GM12892 (cell line): ENCODE data around the gene LLGL2.

Experiments
- POLR2A ChIP-seq: IDR thresholded peaks from 2 replicates; pipeline ENCODE4 v1.6.1; 2011; ENCODE audit warnings: low read depth, low read length, control low read depth
- POLR2AphosphoS5 ChIP-seq: IDR thresholded peaks from 2 replicates; pipeline ENCODE4 v1.6.1; 2011; ENCODE audit warnings: low read depth, low read length, control low read depth
- TAF1 ChIP-seq: IDR thresholded peaks from 2 replicates; pipeline ENCODE4 v1.6.1; 2011; ENCODE audit warnings: low read depth, mild to moderate bottlenecking, control low read depth, low read length, borderline replicate concordance

DNA sequence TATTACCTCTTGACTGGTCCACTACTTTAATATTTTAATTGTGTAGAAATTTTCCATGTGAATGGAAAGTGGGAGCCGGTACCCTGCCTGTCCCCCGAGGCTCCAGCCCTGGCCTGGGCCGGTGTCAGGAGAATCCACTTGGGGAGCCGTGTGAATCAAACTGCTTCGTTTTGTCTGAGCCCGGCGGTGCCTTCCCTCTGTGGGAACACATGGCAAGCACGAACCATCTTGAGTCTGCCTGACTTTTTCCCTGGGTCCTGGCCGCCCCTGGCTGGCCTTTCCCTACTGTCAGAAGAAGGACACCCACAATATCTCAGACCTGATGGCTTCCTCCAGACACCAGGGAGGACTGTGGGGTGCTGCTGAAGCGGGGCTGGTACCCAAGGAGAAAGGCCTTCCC lies 49.7 kb downstream of the LLGL2 start:
- TF ChIP-seq POLR2A (no peak), TAF1 (no peak), POLR2AphosphoS5 (no peak)
